Measurements from ENCODE around the gene STAT5B. TPM values are rescaled to one million over a fixed set of nuclear protein-coding genes. Genes with fewer than 3 reads are reported as not detected.

Gene STAT5B
- total and polyA plus RNA-seq, 2 of the 13 experiments (the other 11 are each of a cell fraction or from before 2014, with no cell fraction given), result 21.0 to 42.8 TPM

DNA sequence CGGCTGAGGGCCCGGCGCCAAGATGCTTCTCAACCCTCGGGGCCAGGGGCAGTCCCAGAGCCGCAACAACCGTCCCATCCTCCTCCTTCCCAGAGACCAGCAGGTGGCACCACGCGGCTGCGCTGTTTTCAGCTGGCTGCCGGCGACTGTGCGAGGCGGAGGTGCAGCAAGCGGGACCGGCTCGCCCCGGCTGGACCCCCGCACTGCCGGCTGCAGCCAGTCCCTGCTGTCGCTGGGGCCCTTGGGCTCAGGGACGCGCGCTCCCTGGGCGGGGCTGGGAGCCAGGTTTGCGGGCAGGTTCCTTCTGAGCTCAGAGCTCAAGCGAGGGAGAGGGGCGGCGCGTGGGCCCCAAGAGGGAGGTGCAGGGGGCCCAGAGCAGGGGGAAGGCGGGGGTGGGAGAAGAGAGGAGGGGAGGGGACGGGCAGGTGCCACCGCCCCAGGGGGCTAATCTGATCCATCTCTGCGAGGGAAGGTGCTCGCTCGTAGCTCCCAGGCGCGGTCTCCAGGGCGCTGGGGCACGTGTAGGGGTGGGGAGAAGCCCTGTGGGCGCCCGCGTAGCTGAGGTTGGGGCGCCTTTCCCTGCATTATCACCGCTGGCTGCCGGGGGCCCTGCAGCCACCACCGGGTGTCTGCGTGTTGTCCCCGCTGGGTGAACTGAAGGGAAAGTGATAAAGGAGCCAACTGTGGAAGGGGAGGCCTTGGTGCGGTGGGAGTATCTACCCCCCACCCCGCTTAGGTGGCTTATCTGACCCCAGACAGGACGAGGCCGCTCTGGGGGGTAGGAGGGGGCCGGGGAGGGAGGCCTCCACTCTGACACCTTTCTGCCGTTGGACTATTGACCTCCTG is 36.3 kb upstream of the STAT5B start (continued):
- peak; percentile 94 to 95 for TF ChIP-seq HMGXB4 (CRISPR knock-in tag; IDR thresholded peaks at IDR 0.05; ENCODE audit: borderline replicate concordance in 1 of 2, low read depth in 1 of 2)
- TF ChIP-seq YEATS2 (CRISPR knock-in tag; IDR thresholded peaks at IDR 0.05; ENCODE audit: borderline replicate concordance), result no peak
- TF ChIP-seq HHEX (CRISPR knock-in tag; IDR thresholded peaks at IDR 0.05), result no peak
- no peak; the same call in 1 of the 2 replicates for TF ChIP-seq SNAI1 (CRISPR knock-in tag; IDR thresholded peaks at IDR 0.05; ENCODE audit: borderline replicate concordance)
- no peak for TF ChIP-seq ZNF260 (CRISPR knock-in tag; IDR thresholded peaks at IDR 0.05; ENCODE audit: borderline replicate concordance, low read depth)
- no peak for TF ChIP-seq KLF13 (CRISPR knock-in tag; IDR thresholded peaks at IDR 0.05)
- TF ChIP-seq ZNF3 (CRISPR knock-in tag; IDR thresholded peaks at IDR 0.05), result no peak
- TF ChIP-seq ZNF256 (CRISPR knock-in tag; conservative IDR thresholded peaks at IDR 0.05), result no peak
- peak; percentile 75; the same call in 1 of the 2 replicates for TF ChIP-seq NR0B2 (CRISPR knock-in tag; IDR thresholded peaks at IDR 0.05)
- TF ChIP-seq ZKSCAN8 (CRISPR knock-in tag; IDR thresholded peaks at IDR 0.05; ENCODE audit: borderline replicate concordance), result no peak
- TF ChIP-seq, protein P1, sequence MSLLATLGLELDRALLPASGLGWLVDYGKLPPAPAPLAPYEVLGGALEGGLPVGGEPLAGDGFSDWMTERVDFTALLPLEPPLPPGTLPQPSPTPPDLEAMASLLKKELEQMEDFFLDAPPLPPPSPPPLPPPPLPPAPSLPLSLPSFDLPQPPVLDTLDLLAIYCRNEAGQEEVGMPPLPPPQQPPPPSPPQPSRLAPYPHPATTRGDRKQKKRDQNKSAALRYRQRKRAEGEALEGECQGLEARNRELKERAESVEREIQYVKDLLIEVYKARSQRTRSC (CRISPR knock-in tag; IDR thresholded peaks at IDR 0.05; ENCODE audit: low read depth), result no peak; the same call in 1 of the 2 replicates
- TF ChIP-seq PHF5A (CRISPR knock-in tag; IDR thresholded peaks at IDR 0.05; ENCODE audit: low read depth, unreplicated experiment), result peak; percentile 74
- TF ChIP-seq, protein P2, sequence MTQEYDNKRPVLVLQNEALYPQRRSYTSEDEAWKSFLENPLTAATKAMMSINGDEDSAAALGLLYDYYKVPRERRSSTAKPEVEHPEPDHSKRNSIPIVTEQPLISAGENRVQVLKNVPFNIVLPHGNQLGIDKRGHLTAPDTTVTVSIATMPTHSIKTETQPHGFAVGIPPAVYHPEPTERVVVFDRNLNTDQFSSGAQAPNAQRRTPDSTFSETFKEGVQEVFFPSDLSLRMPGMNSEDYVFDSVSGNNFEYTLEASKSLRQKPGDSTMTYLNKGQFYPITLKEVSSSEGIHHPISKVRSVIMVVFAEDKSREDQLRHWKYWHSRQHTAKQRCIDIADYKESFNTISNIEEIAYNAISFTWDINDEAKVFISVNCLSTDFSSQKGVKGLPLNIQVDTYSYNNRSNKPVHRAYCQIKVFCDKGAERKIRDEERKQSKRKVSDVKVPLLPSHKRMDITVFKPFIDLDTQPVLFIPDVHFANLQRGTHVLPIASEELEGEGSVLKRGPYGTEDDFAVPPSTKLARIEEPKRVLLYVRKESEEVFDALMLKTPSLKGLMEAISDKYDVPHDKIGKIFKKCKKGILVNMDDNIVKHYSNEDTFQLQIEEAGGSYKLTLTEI (CRISPR knock-in tag; conservative IDR thresholded peaks at IDR 0.05), result no peak
- TF ChIP-seq PRDM4 (CRISPR knock-in tag; IDR thresholded peaks at IDR 0.05; ENCODE audit: borderline replicate concordance), result 0 out of 2 replicates have a peak, but pooled peaks have one; percentile 39
- TF ChIP-seq, protein P3, sequence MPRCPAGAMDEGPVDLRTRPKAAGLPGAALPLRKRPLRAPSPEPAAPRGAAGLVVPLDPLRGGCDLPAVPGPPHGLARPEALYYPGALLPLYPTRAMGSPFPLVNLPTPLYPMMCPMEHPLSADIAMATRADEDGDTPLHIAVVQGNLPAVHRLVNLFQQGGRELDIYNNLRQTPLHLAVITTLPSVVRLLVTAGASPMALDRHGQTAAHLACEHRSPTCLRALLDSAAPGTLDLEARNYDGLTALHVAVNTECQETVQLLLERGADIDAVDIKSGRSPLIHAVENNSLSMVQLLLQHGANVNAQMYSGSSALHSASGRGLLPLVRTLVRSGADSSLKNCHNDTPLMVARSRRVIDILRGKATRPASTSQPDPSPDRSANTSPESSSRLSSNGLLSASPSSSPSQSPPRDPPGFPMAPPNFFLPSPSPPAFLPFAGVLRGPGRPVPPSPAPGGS (CRISPR knock-in tag; IDR thresholded peaks at IDR 0.05), result no peak; the same call in 1 of the 2 replicates
- 0 out of 2 replicates have a peak, but pooled peaks have one; percentile 72 for TF ChIP-seq ZSCAN29 (CRISPR knock-in tag; conservative IDR thresholded peaks at IDR 0.05)
- TF ChIP-seq, protein P4, sequence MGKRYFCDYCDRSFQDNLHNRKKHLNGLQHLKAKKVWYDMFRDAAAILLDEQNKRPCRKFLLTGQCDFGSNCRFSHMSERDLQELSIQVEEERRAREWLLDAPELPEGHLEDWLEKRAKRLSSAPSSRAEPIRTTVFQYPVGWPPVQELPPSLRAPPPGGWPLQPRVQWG (CRISPR knock-in tag; IDR thresholded peaks at IDR 0.05; ENCODE audit: borderline replicate concordance, low read depth), result no peak
- peak; percentile 87 for TF ChIP-seq STAG1 (CRISPR knock-in tag; IDR thresholded peaks at IDR 0.05)
